ENCODE results near the gene PHRF1.

DNA sequence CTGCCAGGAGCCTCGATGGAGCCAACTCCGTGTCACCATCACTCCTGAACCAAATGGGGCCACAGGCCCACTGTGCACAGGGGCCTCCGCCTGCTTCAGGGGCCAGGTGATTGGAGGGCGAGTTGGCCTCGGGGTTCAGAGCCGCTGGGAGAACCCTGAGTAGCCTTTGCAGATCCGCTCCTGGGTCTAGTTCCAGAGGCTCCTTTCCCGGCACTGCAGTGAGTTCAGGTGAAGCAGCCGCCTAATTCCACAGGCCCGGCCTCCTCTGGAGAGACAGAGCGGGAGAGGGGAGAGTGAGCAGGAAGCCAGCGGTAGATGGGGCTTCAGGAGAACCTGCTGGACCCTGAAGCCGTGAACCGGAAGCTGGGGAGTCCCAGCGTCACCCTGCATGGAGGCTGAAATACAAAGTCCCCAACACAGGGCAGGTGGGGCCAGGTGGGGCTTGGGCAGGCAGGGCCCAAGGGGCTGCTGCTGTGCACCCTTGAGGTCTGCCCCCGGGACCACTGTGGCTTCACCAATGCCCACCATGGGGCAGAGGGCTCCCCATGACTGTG is 83.3 kb downstream of the PHRF1 start:
- TF ChIP-seq, protein P1, sequence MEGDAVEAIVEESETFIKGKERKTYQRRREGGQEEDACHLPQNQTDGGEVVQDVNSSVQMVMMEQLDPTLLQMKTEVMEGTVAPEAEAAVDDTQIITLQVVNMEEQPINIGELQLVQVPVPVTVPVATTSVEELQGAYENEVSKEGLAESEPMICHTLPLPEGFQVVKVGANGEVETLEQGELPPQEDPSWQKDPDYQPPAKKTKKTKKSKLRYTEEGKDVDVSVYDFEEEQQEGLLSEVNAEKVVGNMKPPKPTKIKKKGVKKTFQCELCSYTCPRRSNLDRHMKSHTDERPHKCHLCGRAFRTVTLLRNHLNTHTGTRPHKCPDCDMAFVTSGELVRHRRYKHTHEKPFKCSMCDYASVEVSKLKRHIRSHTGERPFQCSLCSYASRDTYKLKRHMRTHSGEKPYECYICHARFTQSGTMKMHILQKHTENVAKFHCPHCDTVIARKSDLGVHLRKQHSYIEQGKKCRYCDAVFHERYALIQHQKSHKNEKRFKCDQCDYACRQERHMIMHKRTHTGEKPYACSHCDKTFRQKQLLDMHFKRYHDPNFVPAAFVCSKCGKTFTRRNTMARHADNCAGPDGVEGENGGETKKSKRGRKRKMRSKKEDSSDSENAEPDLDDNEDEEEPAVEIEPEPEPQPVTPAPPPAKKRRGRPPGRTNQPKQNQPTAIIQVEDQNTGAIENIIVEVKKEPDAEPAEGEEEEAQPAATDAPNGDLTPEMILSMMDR (IDR thresholded peaks at IDR 0.05; ENCODE audit: insufficient read depth, low read depth, low read length) = no peak
- TF ChIP-seq EZH2 (IDR thresholded peaks at IDR 0.05; ENCODE audit: insufficient read depth, low read length) = no peak
